A673 (cell line): ENCODE measurements around the gene DOCK4. TPM values are rescaled to one million over a fixed set of nuclear protein-coding genes. Genes with fewer than 3 reads are reported as not detected.

Experiments
- BruUV-seq: library from RNA; stranded (reverse); fragments of 400-500 nt; replicated peaks from 2 replicates; lab custom pipeline; 2021; lab: Mats Ljungman, UMichigan
- CTCF ChIA-PET: fragments of 300-600 bp; sonication (Branson Sonifier 250); formaldehyde crosslinking; loops from one replicate; lab custom pipeline; 2022; ENCODE audit warnings: antibody characterized with exemption; lab: Charles Lee
- POLR2A ChIA-PET: fragments of 300-600 bp; sonication (Branson Sonifier 250); formaldehyde crosslinking; loops from one replicate; lab custom pipeline; 2022; ENCODE audit warnings: antibody characterized with exemption; ENCODE audit not compliant: low non-redundant PET; lab: Charles Lee
- DNase-seq: peaks from one replicate; pipeline ENCODE4 v3.0.0-alpha.2; 2015; ENCODE audit warnings: low spot score
- H3K27ac ChIP-seq: fragments of 200-600 bp; sonication (generic); 2 replicates; pipeline ENCODE4 v1.5.1; 2016; ENCODE audit warnings: mixed run types, low read depth, mild to moderate bottlenecking, mixed read lengths, antibody characterized with exemption, low read length; ENCODE audit not compliant: poor library complexity, severe bottlenecking
- H3K27me3 ChIP-seq: fragments of 200-600 bp; sonication (generic); replicated peaks from 2 replicates; pipeline ENCODE4 v1.6.1; 2017; ENCODE audit warnings: mixed run types, low read depth, mild to moderate bottlenecking, mixed read lengths, antibody characterized with exemption, low read length; ENCODE audit not compliant: insufficient read depth, poor library complexity
- H3K36me3 ChIP-seq: fragments of 200-600 bp; sonication (generic); 2 replicates; pipeline ENCODE4 v1.6.1; 2016; ENCODE audit warnings: mixed run types, mild to moderate bottlenecking, mixed read lengths, antibody characterized with exemption, low read length; ENCODE audit not compliant: insufficient read depth, poor library complexity, severe bottlenecking
- H3K4me1 ChIP-seq: fragments of 200-600 bp; sonication (generic); 2 replicates; pipeline ENCODE4 v1.6.1; 2017; ENCODE audit warnings: mixed run types, mild to moderate bottlenecking, mixed read lengths, antibody characterized with exemption, low read length; ENCODE audit not compliant: insufficient read depth, poor library complexity, severe bottlenecking
- H3K4me3 ChIP-seq: fragments of 200-600 bp; sonication (generic); 2 replicates; pipeline ENCODE4 v1.5.1; 2016; ENCODE audit warnings: low read depth, mixed run types, mild to moderate bottlenecking, mixed read lengths, low read length; ENCODE audit not compliant: poor library complexity, severe bottlenecking
- H3K9me3 ChIP-seq: fragments of 200-600 bp; sonication (generic); 2 replicates; pipeline ENCODE4 v1.6.1; 2016; ENCODE audit warnings: mixed run types, low read depth, mild to moderate bottlenecking, mixed read lengths, antibody characterized with exemption, low read length; ENCODE audit not compliant: poor library complexity, severe bottlenecking
- EZH2 ChIP-seq: fragments of 200-600 bp; sonication (generic); IDR thresholded peaks from 2 replicates; pipeline ENCODE4 v1.6.1; 2017; ENCODE audit warnings: borderline replicate concordance, low read depth, mild to moderate bottlenecking, mixed read lengths, antibody characterized with exemption, low read length; ENCODE audit not compliant: poor library complexity, severe bottlenecking
- intact Hi-C: fragments of 100-400 bp; cut with micrococcal nuclease; formaldehyde crosslinking; loops from one replicate; pipeline ENCODE4 v1.10.0; 2022; ENCODE audit not compliant: unreplicated experiment
- total RNA-seq: library from RNA; stranded (reverse); gene quantifications from 2 replicates; pipeline ENCODE4 v1.2.3, GENCODE V29; 2021
- TF ChIP-seq, protein P1 (sequence below): fragments of 300-800, 200-600 bp; sonication (generic); conservative IDR thresholded peaks from 2 replicates; pipeline ENCODE4 v1.5.1; 2017; ENCODE audit warnings: low read depth, mild to moderate bottlenecking, antibody characterized with exemption, low read length, moderate library complexity, mixed read lengths

Gene DOCK4
- total RNA-seq, 1 experiment from 2014 or later = 28.5 TPM

DNA sequence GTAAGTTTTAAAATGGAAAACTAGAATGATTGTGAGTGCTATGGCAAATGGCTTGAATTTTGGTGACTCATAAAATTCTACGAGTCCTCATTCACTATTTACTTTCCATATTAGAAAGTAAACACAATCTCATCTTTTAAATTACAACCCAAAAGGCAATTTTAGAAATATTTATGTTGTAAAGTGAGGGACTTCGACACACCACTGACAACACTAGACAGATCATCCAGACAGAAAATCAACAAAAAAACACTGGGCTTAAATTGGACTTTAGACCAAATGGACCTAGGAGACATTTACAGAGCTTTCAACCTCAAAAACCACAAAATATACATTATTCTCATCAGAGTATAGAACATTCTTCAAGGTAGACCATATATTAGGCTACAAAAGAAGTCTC lies 30.4 kb upstream of the DOCK4 start:
- ChIA-PET POLR2A (no interaction called here), CTCF (no interaction called here)
- Histone ChIP-seq H3K4me3 (no peak overlapping the region), H3K36me3 (no peaks in the 10 kb centered on the region), H3K27ac (no peak overlapping the region), H3K9me3 (no peaks in the 10 kb centered on the region), H3K4me1 (no peaks in the 10 kb centered on the region), H3K27me3 (no peaks in the 10 kb centered on the region)
- no peak for DNase-seq
- no TSS peak for BruUV-seq
- TF ChIP-seq, protein P1, sequence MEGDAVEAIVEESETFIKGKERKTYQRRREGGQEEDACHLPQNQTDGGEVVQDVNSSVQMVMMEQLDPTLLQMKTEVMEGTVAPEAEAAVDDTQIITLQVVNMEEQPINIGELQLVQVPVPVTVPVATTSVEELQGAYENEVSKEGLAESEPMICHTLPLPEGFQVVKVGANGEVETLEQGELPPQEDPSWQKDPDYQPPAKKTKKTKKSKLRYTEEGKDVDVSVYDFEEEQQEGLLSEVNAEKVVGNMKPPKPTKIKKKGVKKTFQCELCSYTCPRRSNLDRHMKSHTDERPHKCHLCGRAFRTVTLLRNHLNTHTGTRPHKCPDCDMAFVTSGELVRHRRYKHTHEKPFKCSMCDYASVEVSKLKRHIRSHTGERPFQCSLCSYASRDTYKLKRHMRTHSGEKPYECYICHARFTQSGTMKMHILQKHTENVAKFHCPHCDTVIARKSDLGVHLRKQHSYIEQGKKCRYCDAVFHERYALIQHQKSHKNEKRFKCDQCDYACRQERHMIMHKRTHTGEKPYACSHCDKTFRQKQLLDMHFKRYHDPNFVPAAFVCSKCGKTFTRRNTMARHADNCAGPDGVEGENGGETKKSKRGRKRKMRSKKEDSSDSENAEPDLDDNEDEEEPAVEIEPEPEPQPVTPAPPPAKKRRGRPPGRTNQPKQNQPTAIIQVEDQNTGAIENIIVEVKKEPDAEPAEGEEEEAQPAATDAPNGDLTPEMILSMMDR = no peak
- no peak for TF ChIP-seq EZH2
- intact Hi-C loops = no loop called here

DNA sequence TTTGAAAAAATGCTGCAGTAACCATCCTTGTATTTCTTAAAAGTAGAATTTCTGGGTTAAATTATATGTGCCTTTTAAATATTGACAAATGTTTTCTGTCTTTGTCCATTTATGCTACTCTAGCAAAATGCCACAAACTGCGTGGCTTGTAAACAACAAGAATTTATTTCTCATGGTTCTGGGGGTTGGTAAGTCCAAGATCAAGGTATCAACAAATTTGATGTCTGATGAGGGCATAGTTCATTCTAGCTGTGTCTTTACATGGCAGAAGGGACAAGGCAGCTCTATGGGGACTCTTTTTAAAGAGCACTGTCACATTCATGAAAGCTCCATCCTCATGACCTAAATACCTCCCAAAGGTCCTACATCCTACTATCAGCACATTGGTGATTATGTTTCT lies 27.9 kb upstream of the DOCK4 start:
- Histone ChIP-seq H3K27ac (no peak overlapping the region), H3K27me3 (no peaks in the 10 kb centered on the region), H3K9me3 (no peaks in the 10 kb centered on the region), H3K4me1 (no peaks in the 10 kb centered on the region), H3K36me3 (no peaks in the 10 kb centered on the region), H3K4me3 (no peak overlapping the region)
- intact Hi-C loops = no loop called here
- no peak for TF ChIP-seq EZH2
- TF ChIP-seq, protein P1 = no peak
- DNase-seq = no peak
- ChIA-PET CTCF (no interaction called here), POLR2A (no interaction called here)
- no TSS peak for BruUV-seq

DNA sequence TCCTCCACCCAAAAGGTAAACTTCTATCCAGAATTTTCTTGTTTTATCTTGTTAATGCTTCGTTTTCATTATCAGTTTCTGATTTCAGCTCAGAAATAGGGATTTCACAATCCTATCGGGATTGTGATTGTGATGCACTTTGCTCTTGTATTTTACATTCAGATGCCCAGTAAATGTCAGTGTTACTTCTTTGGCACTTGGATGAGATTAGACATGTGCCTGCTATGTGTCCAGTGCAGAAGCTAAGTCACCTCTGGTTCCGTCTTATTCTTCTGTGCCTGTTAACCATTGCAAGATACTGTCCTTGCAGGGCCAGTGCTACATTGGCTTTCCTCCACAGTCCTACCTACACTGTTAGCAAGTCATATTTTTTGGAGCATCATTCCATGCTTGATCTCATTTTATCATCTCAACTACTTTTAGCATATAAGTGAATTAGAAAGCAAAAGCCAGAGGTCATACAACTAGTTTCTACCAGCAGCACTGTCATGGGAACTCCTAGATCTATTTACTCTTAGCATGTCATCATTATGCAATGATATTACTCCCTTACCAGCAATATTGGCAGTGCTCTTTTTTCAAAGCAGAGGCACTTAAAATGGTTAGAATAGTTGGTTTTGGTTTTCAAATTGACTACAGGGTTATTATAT lies 27.0 kb upstream of the DOCK4 start:
- no peak overlapping the region for H3K27ac ChIP-seq
- H3K36me3 ChIP-seq = no peaks in the 10 kb centered on the region
- no peaks in the 10 kb centered on the region for H3K4me1 ChIP-seq
- no TSS peak for BruUV-seq
- POLR2A ChIA-PET = interaction anchor here (0.6 kb wide), 1 partner anchor 15 kb away, joined by 4 read pairs; no protein-coding TSS in a partner anchor
- H3K9me3 ChIP-seq = no peaks in the 10 kb centered on the region
- TF ChIP-seq, protein P1 = no peak
- no peak for TF ChIP-seq EZH2
- intact Hi-C loops = no loop called here
- no peak for DNase-seq
- CTCF ChIA-PET = no interaction called here
- no peak overlapping the region for H3K4me3 ChIP-seq
- no peaks in the 10 kb centered on the region for H3K27me3 ChIP-seq
